Measurements from ENCODE around the gene DAZL. TPM values are rescaled to one million over a fixed set of nuclear protein-coding genes. Genes with fewer than 3 reads are reported as not detected.

DAZL gene
- total and polyA plus RNA-seq, 8 donors = not detected

DNA sequence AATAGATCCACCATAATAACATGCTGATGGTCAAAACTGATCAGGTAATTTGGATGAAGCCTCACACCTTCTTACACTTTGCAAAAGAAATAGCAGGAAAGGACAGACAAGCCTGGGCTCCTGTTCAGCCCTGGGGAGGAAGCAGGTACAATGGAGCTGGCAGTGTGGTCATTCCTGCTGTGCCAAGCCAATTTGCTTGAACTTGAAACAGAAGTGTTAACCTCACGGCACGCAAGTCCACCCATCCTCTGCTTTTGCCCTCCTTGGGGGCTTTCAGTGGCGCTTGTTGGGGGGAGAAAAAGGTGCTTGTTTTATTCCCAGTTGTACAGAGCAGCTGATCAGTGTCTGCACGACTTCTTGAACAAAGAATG, 54.9 kb downstream of the DAZL start:
- Histone ChIP-seq H3K4me1 (no peaks in the 10 kb centered on the region), H3K27me3 (no peaks in the 10 kb centered on the region), H3K36me3 (no peaks in the 10 kb centered on the region), H3K27ac (no peak overlapping the region), H3K4me3 (peak overlapping the region in 2 of 4 donors; percentile 17 to 29), H3K9me3 (no peaks in the 10 kb centered on the region)
- peak; percentile 50 to 73 (median 64) for ATAC-seq
- FAIRE-seq = no peak
- peak in 1 of 6 donors; percentile 19 for DNase-seq
- WGBS, 2 donors = 29 to 43% methylated on average over 4 of the region's 4 CpGs
- TF ChIP-seq, protein P1, sequence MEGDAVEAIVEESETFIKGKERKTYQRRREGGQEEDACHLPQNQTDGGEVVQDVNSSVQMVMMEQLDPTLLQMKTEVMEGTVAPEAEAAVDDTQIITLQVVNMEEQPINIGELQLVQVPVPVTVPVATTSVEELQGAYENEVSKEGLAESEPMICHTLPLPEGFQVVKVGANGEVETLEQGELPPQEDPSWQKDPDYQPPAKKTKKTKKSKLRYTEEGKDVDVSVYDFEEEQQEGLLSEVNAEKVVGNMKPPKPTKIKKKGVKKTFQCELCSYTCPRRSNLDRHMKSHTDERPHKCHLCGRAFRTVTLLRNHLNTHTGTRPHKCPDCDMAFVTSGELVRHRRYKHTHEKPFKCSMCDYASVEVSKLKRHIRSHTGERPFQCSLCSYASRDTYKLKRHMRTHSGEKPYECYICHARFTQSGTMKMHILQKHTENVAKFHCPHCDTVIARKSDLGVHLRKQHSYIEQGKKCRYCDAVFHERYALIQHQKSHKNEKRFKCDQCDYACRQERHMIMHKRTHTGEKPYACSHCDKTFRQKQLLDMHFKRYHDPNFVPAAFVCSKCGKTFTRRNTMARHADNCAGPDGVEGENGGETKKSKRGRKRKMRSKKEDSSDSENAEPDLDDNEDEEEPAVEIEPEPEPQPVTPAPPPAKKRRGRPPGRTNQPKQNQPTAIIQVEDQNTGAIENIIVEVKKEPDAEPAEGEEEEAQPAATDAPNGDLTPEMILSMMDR (IDR thresholded peaks at IDR 0.05) = no peak
- intact Hi-C loops (cut with DNase I) = loop anchor here in 1 of 3 donors (10.0 kb wide), 1 partner anchor 265 kb away; no protein-coding TSS in a partner anchor

- WGBS, 2 donors = 78 to 85% methylated on average over 4 of the region's 4 CpGs
- Histone ChIP-seq H3K9me3 (no peaks in the 10 kb centered on the region), H3K27ac (no peak overlapping the region), H3K36me3 (no peaks in the 10 kb centered on the region), H3K27me3 (no peaks in the 10 kb centered on the region), H3K4me3 (no peak overlapping the region), H3K4me1 (no peaks in the 10 kb centered on the region)
- TF ChIP-seq, protein P1 (IDR thresholded peaks at IDR 0.05) = no peak
- ATAC-seq (no peak), FAIRE-seq (no peak), DNase-seq (no peak)
- intact Hi-C loops (cut with DNase I) = loop anchor here in 1 of 3 donors (5.0 kb wide), 2 partner anchors 261 to 276 kb away; no protein-coding TSS in a partner anchor
Observed at GRCh38 chr3:16548721-16549120, 56.5 kb downstream of the DAZL start.

GRCh38 chr3:16547561-16548357, 57.5 kb downstream of the DAZL start:
- DNase-seq (no peak), ATAC-seq (no peak), FAIRE-seq (no peak)
- 76 to 79% methylated on average over 4 of the region's 4 CpGs for WGBS, 2 donors
- TF ChIP-seq, protein P1 (IDR thresholded peaks at IDR 0.05) = no peak
- no peaks in the 10 kb centered on the region for H3K36me3 ChIP-seq
- no peaks in the 10 kb centered on the region for H3K27me3 ChIP-seq
- intact Hi-C loops (cut with DNase I) = loop anchor here in 1 of 3 donors (5.0 kb wide), 2 partner anchors 260 to 275 kb away; no protein-coding TSS in a partner anchor
- H3K4me1 ChIP-seq = no peaks in the 10 kb centered on the region
- no peaks in the 10 kb centered on the region for H3K9me3 ChIP-seq
- H3K4me3 ChIP-seq = no peak overlapping the region
- no peak overlapping the region for H3K27ac ChIP-seq

DNA sequence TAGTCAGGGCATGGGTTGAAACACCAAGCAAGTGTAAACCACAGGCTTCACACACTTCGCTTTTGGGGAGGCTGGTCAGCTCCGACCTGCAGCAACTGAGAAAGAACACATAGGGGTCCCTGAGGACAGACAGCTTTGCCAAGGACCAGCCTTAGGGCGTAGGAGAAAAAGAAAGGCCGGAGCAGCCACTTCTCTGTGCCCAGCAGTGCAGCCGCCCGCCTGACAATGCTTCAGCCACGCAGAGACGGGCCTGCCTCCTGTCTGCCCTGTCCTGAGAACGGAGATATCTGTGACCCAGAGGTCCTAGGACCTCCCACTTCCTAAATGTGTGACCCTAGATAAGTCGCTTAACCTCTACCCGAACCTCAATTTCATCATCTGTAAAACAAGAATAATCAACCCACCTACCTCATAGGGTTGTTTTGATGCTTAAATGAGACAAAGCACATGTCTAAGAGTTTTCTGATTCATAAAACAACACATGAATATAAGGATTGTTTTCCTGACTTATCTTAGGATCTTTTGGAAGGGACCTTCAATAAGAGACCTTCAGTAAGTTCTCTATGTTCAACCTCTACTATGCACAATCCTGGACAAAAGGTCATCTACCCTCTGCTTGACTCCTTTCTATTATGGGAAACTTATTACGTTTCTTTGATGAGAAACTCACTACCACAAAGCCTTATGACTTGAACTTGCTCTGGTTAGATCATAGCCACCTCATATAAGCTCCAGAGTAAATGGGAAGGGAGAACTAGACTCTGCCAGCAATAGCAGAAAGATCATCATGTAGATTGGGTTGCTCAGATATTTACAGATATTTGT, 58.8 kb downstream of the DAZL start:
- no peaks in the 10 kb centered on the region for H3K9me3 ChIP-seq
- 74 to 76% methylated on average over 12 of the region's 12 CpGs for WGBS, 2 donors
- no peak overlapping the region for H3K4me3 ChIP-seq
- DNase-seq = no peak
- FAIRE-seq = no peak
- intact Hi-C loops (cut with DNase I) = loop anchor here in 1 of 3 donors (5.0 kb wide), 2 partner anchors 259 to 274 kb away; no protein-coding TSS in a partner anchor
- H3K27me3 ChIP-seq = no peaks in the 10 kb centered on the region
- no peaks in the 10 kb centered on the region for H3K4me1 ChIP-seq
- TF ChIP-seq, protein P1 (IDR thresholded peaks at IDR 0.05) = no peak
- H3K36me3 ChIP-seq = no peaks in the 10 kb centered on the region
- no peak for ATAC-seq
- no peak overlapping the region for H3K27ac ChIP-seq
